Forelimb muscle (tissue), 1 donor: ENCODE measurements around the gene FAM236D. TPM values are rescaled to one million over a fixed set of nuclear protein-coding genes. Genes with fewer than 3 reads are reported as not detected.
"Not testable (repeated sequence)": the region's sequence is repeated elsewhere in the genome, so short reads cannot be mapped to it uniquely, and the experiment has no call there.

Experiments
- DNase-seq: peaks from one replicate; pipeline ENCODE4 v3.0.0-alpha.2; 2013; ENCODE audit warnings: low read depth
- polyA plus RNA-seq: library from polyadenylated mRNA; unstranded; fragments of 120-200 nt; gene quantifications from one replicate; pipeline ENCODE4 v1.2.1, GENCODE V29; 2013; ENCODE audit not compliant: insufficient read length

FAM236D gene
- not detected for polyA plus RNA-seq

DNA sequence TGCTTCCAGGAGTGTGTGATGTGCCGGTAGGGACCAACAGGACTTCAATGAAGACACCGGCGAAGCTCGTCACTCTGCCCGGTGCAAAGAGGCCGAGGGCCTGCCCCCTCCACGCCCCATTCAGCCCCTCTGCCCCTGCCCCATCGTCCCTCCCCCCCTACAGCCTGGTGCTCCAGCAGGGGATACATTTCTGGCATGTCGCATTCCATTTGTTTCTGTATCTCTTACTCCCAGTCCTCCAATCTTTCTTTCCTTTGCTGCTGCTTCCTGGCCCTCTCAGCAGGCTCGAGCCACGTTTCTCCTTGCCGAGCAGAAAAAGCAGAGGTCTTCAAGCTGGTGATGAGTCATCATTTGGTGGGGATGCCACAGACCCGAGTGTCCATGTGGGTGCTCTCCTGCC, at the start of gene FAM236D:
Gene FAM236D, minus strand, starts transcription at position 101 of the 400 bp plus-strand sequence. Its CDS starts 100 bp downstream, at position 1.
- DNase-seq: not testable (repeated sequence)

- not testable (repeated sequence) for DNase-seq
These were observed 29.5 kb upstream of the FAM236D start for GRCh38 chrX:72837532-72837931.

- not testable (repeated sequence) for DNase-seq
These were observed 22.7 kb upstream of the FAM236D start for GRCh38 chrX:72830701-72831100.

DNA sequence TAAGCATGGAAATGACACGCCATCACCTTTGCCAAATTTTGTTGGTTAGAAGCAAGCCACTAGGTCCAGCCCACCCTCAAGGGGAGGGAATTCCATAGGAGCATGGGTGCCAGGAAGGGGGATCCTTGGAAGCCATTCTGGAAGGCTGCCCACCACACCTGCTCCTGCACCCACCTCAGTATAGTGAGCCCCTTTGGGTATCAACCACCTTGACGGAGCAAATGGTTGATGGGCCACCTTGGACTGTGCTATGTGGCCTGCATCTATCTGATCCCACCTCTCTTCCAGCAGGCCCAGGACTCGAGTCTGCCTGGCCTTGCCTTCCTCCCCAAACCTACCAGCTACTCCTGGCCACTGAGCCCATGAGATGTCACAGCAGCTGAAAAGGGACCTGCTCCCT, 17.6 kb downstream of the FAM236D start:
- DNase-seq: not testable (repeated sequence)

GRCh38 chrX:72788142-72788541, 19.9 kb downstream of the FAM236D start:
- DNase-seq: not testable (repeated sequence)

GRCh38 chrX:72783964-72784363, 24.0 kb downstream of the FAM236D start:
- not testable (repeated sequence) for DNase-seq

- not testable (repeated sequence) for DNase-seq
These were observed 24.6 kb downstream of the FAM236D start for GRCh38 chrX:72783365-72783936.

- not testable (repeated sequence) for DNase-seq
These were observed 25.4 kb downstream of the FAM236D start, which contains the start of gene FAM236B for GRCh38 chrX:72782560-72782959. TSS of gene FAM236B (minus strand) at chrX:72782660. CDS start at chrX:72782560, 100 bp downstream.

DNA sequence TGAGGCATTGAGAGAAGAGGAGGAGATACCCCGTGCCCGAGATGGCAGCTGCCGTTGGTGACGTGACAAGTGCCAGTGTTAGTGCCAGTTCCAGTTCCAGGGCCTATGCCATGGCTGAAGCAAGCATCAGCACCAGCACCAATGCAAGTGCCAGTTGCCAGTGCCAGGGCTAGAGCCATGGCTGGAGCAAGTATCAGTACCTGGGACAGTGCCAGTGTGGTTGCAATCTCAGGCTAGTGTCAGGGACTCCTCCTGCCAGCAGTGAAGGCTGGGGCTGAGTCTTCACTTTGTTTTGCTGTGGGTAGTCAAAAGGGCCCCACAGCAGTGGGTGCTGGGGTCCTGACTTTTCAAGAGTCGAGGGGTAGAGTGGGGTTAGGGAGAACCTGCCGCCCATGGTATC, 29.9 kb downstream of the FAM236D start:
- not testable (repeated sequence) for DNase-seq

GRCh38 chrX:72777467-72777790, 30.6 kb downstream of the FAM236D start:
- not testable (repeated sequence) for DNase-seq

- not testable (repeated sequence) for DNase-seq
These were observed 31.1 kb downstream of the FAM236D start, which contains the start of gene DMRTC1B for GRCh38 chrX:72776653-72777466. TSS of gene DMRTC1B (plus strand) at chrX:72776890. CDS start at chrX:72845136, 68,246 bp downstream.

- not testable (repeated sequence) for DNase-seq
These were observed 47.6 kb downstream of the FAM236D start for GRCh38 chrX:72760454-72760853.

Other genes with a start within 250 kb of the FAM236D start
- gene HDAC8, start 235.4 kb downstream of the FAM236D start, polyA plus RNA-seq: 19.2 TPM
- 3.0 TPM for gene PHKA1, start 93.9 kb downstream of the FAM236D start, polyA plus RNA-seq
- 0.34 TPM for gene DMRTC1B, start 31.3 kb downstream of the FAM236D start, polyA plus RNA-seq
- not detected for gene FAM236B, start 25.6 kb downstream of the FAM236D start, polyA plus RNA-seq
- gene FAM236C, start 104.4 kb upstream of the FAM236D start, polyA plus RNA-seq: not detected
- not detected for gene FAM236A, start 130.0 kb upstream of the FAM236D start, polyA plus RNA-seq
- gene DMRTC1, start 135.6 kb upstream of the FAM236D start, polyA plus RNA-seq: not detected
- gene PABPC1L2B, start 194.7 kb upstream of the FAM236D start, polyA plus RNA-seq: not detected